ENCODE data around the gene RGS2. TPM values are rescaled to one million over a fixed set of nuclear protein-coding genes. Genes with fewer than 3 reads are reported as not detected.

RGS2 gene, protein sequence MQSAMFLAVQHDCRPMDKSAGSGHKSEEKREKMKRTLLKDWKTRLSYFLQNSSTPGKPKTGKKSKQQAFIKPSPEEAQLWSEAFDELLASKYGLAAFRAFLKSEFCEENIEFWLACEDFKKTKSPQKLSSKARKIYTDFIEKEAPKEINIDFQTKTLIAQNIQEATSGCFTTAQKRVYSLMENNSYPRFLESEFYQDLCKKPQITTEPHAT
- 15.3 TPM for polyA plus RNA-seq (2013, experiment 1 of 2)
- 15.3 TPM for polyA plus RNA-seq (2013, experiment 2 of 2)

- Histone ChIP-seq H3K36me3 (replicated peaks in 1 of 2; ENCODE audit: control insufficient read depth in 2 of 2, insufficient read depth in 2 of 2, low read length in 2 of 2) (peaks cover 0 to 19% of the 10 kb centered on the region in 2 donors), H3K9me3 (replicated peaks in 1 of 2; ENCODE audit: control insufficient read depth in 2 of 2, insufficient read depth in 1 of 2, low read depth in 1 of 2, low read length in 2 of 2) (no peaks in the 10 kb centered on the region), H3K9ac (ENCODE audit: low read depth, low read length, poor library complexity) (peak within 1 kb of the TSS; percentile 93), H3K27me3 (ENCODE audit: control insufficient read depth in 3 of 3, insufficient read depth in 3 of 3, low read depth in 1 of 3, low read length in 3 of 3) (peaks cover 0 to 3% (median 0%) of the 10 kb centered on the region in 3 experiments), H3K23ac (ENCODE audit: low read depth, low read length, poor library complexity) (peak within 1 kb of the TSS; percentile 52), H3K18ac (ENCODE audit: low read length) (peak within 1 kb of the TSS; percentile 90), H2AFZ (ENCODE audit: low read length) (peak within 1 kb of the TSS; percentile 93), H2BK5ac (ENCODE audit: low read length) (no peak within 1 kb of the TSS), H3K4me2 (ENCODE audit: insufficient read depth, low read length, poor library complexity, severe bottlenecking) (peak within 1 kb of the TSS; percentile 70), H2AK5ac (ENCODE audit: low read depth, low read length) (no peak within 1 kb of the TSS), H2BK15ac (ENCODE audit: low read length) (no peak within 1 kb of the TSS), H3K4me1 (ENCODE audit: control insufficient read depth in 2 of 2, insufficient read depth in 1 of 2, low read depth in 1 of 2, low read length in 2 of 2) (peaks cover 1 to 2% of the 10 kb centered on the region in 2 donors), H3K79me1 (ENCODE audit: low read depth, low read length) (no peaks in the 10 kb centered on the region), H4K8ac (ENCODE audit: low read depth, low read length) (no peak within 1 kb of the TSS), H2BK120ac (ENCODE audit: low read depth, low read length) (no peak within 1 kb of the TSS), H3K27ac (replicated peaks; ENCODE audit: low read length) (peak within 1 kb of the TSS; percentile 75), H3K4me3 (ENCODE audit: low read length in 2 of 2) (peak within 1 kb of the TSS; percentile 91 to 98), H4K91ac (ENCODE audit: low read depth, low read length, poor library complexity) (no peak within 1 kb of the TSS), H3K4ac (ENCODE audit: low read length) (peak within 1 kb of the TSS; percentile 44), H2BK12ac (ENCODE audit: low read length) (no peak within 1 kb of the TSS), H3K14ac (ENCODE audit: low read length) (no peak within 1 kb of the TSS)
- WGBS, 2 donors (ENCODE audit: extremely low coverage in 2 of 2, insufficient read length in 2 of 2, insufficient replicate concordance in 1 of 2) = no CpG with 5 or more reads among the region's 72 CpGs
- DNase-seq (ENCODE audit: low spot score) = peak; percentile 91
Observed at GRCh38 chr1:192808518-192809306, at the start of gene RGS2. RGS2 (plus strand) TSS chr1:192809039; CDS start chr1:192809072, 33 bp downstream.

GRCh38 chr1:192759104-192759503 is 49.7 kb upstream of the RGS2 start:
- WGBS, 2 donors (ENCODE audit: extremely low coverage in 2 of 2, insufficient read length in 2 of 2, insufficient replicate concordance in 1 of 2) = no CpG with 5 or more reads among the region's 1 CpG
- Histone ChIP-seq H3K4ac (ENCODE audit: low read length) (no peak overlapping the region), H3K23ac (ENCODE audit: low read depth, low read length, poor library complexity) (no peak overlapping the region), H3K27me3 (ENCODE audit: control insufficient read depth in 3 of 3, insufficient read depth in 3 of 3, low read depth in 1 of 3, low read length in 3 of 3) (no peaks in the 10 kb centered on the region), H4K91ac (ENCODE audit: low read depth, low read length, poor library complexity) (no peak overlapping the region), H3K14ac (ENCODE audit: low read length) (no peak overlapping the region), H3K4me3 (ENCODE audit: low read length in 2 of 2) (no peak overlapping the region), H3K18ac (ENCODE audit: low read length) (no peak overlapping the region), H3K9ac (ENCODE audit: low read depth, low read length, poor library complexity) (no peak overlapping the region), H3K4me2 (ENCODE audit: insufficient read depth, low read length, poor library complexity, severe bottlenecking) (no peak overlapping the region), H2AFZ (ENCODE audit: low read length) (no peak overlapping the region), H2BK12ac (ENCODE audit: low read length) (no peak overlapping the region), H2AK5ac (ENCODE audit: low read depth, low read length) (no peak overlapping the region), H3K4me1 (ENCODE audit: control insufficient read depth in 2 of 2, insufficient read depth in 1 of 2, low read depth in 1 of 2, low read length in 2 of 2) (no peaks in the 10 kb centered on the region), H3K27ac (replicated peaks; ENCODE audit: low read length) (no peak overlapping the region), H3K36me3 (replicated peaks in 1 of 2; ENCODE audit: control insufficient read depth in 2 of 2, insufficient read depth in 2 of 2, low read length in 2 of 2) (no peaks in the 10 kb centered on the region), H2BK120ac (ENCODE audit: low read depth, low read length) (no peak overlapping the region), H3K9me3 (replicated peaks in 1 of 2; ENCODE audit: control insufficient read depth in 2 of 2, insufficient read depth in 1 of 2, low read depth in 1 of 2, low read length in 2 of 2) (no peaks in the 10 kb centered on the region), H3K79me1 (ENCODE audit: low read depth, low read length) (no peaks in the 10 kb centered on the region), H2BK15ac (ENCODE audit: low read length) (no peak overlapping the region), H2BK5ac (ENCODE audit: low read length) (no peak overlapping the region), H4K8ac (ENCODE audit: low read depth, low read length) (no peak overlapping the region)
- no peak for DNase-seq (ENCODE audit: low spot score)

GRCh38 chr1:192762265-192762664 is 46.6 kb upstream of the RGS2 start:
- Histone ChIP-seq H3K79me1 (ENCODE audit: low read depth, low read length) (no peaks in the 10 kb centered on the region), H3K4me3 (ENCODE audit: low read length in 2 of 2) (no peak overlapping the region), H4K91ac (ENCODE audit: low read depth, low read length, poor library complexity) (no peak overlapping the region), H2AFZ (ENCODE audit: low read length) (peak overlapping the region; percentile 37), H3K36me3 (replicated peaks in 1 of 2; ENCODE audit: control insufficient read depth in 2 of 2, insufficient read depth in 2 of 2, low read length in 2 of 2) (no peaks in the 10 kb centered on the region), H4K8ac (ENCODE audit: low read depth, low read length) (no peak overlapping the region), H3K9ac (ENCODE audit: low read depth, low read length, poor library complexity) (no peak overlapping the region), H3K14ac (ENCODE audit: low read length) (no peak overlapping the region), H2BK120ac (ENCODE audit: low read depth, low read length) (no peak overlapping the region), H3K4me2 (ENCODE audit: insufficient read depth, low read length, poor library complexity, severe bottlenecking) (no peak overlapping the region), H3K18ac (ENCODE audit: low read length) (no peak overlapping the region), H3K9me3 (replicated peaks in 1 of 2; ENCODE audit: control insufficient read depth in 2 of 2, insufficient read depth in 1 of 2, low read depth in 1 of 2, low read length in 2 of 2) (no peaks in the 10 kb centered on the region), H2BK15ac (ENCODE audit: low read length) (no peak overlapping the region), H2BK12ac (ENCODE audit: low read length) (no peak overlapping the region), H2AK5ac (ENCODE audit: low read depth, low read length) (no peak overlapping the region), H3K27me3 (ENCODE audit: control insufficient read depth in 3 of 3, insufficient read depth in 3 of 3, low read depth in 1 of 3, low read length in 3 of 3) (no peaks in the 10 kb centered on the region), H3K27ac (replicated peaks; ENCODE audit: low read length) (no peak overlapping the region), H2BK5ac (ENCODE audit: low read length) (no peak overlapping the region), H3K23ac (ENCODE audit: low read depth, low read length, poor library complexity) (no peak overlapping the region), H3K4ac (ENCODE audit: low read length) (no peak overlapping the region), H3K4me1 (ENCODE audit: control insufficient read depth in 2 of 2, insufficient read depth in 1 of 2, low read depth in 1 of 2, low read length in 2 of 2) (peaks cover 0 to 4% of the 10 kb centered on the region in 2 donors)
- DNase-seq (ENCODE audit: low spot score) = no peak
- no CpG with 5 or more reads among the region's 4 CpGs for WGBS, 2 donors (ENCODE audit: extremely low coverage in 2 of 2, insufficient read length in 2 of 2, insufficient replicate concordance in 1 of 2)

DNA sequence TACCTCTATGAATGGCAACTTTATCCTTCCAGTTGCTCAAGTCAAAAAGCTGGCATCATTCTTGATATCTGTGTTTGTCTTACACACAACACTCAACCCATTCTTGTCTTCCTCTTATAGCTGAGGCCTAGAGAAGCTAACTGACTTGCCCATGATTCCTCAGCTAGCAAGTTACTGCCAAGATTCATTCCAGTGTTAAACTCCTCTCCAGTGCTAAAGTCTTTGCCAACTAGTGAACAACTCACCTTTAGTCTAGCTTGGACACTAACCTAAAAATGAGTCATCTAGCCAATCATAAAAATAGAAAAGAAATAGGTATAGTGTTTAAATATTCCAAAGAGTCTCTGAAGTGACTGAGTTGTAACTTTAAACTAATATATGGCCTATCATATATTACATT is 45.6 kb upstream of the RGS2 start:
- no peak overlapping the region for H4K8ac ChIP-seq (ENCODE audit: low read depth, low read length)
- no peak overlapping the region for H3K4me3 ChIP-seq (ENCODE audit: low read length in 2 of 2)
- H3K27ac ChIP-seq (replicated peaks; ENCODE audit: low read length) = no peak overlapping the region
- H3K9ac ChIP-seq (ENCODE audit: low read depth, low read length, poor library complexity) = no peak overlapping the region
- H2BK5ac ChIP-seq (ENCODE audit: low read length) = no peak overlapping the region
- H2AK5ac ChIP-seq (ENCODE audit: low read depth, low read length) = no peak overlapping the region
- no peak overlapping the region for H3K4ac ChIP-seq (ENCODE audit: low read length)
- no peak overlapping the region for H2BK120ac ChIP-seq (ENCODE audit: low read depth, low read length)
- peaks cover 0 to 4% of the 10 kb centered on the region in 2 donors for H3K4me1 ChIP-seq (ENCODE audit: control insufficient read depth in 2 of 2, insufficient read depth in 1 of 2, low read depth in 1 of 2, low read length in 2 of 2)
- no peaks in the 10 kb centered on the region for H3K27me3 ChIP-seq (ENCODE audit: control insufficient read depth in 3 of 3, insufficient read depth in 3 of 3, low read depth in 1 of 3, low read length in 3 of 3)
- H2BK12ac ChIP-seq (ENCODE audit: low read length) = no peak overlapping the region
- no peak overlapping the region for H3K4me2 ChIP-seq (ENCODE audit: insufficient read depth, low read length, poor library complexity, severe bottlenecking)
- no peak overlapping the region for H3K14ac ChIP-seq (ENCODE audit: low read length)
- H3K9me3 ChIP-seq (replicated peaks in 1 of 2; ENCODE audit: control insufficient read depth in 2 of 2, insufficient read depth in 1 of 2, low read depth in 1 of 2, low read length in 2 of 2) = no peaks in the 10 kb centered on the region
- H3K18ac ChIP-seq (ENCODE audit: low read length) = no peak overlapping the region
- no peaks in the 10 kb centered on the region for H3K79me1 ChIP-seq (ENCODE audit: low read depth, low read length)
- H3K23ac ChIP-seq (ENCODE audit: low read depth, low read length, poor library complexity) = no peak overlapping the region
- H3K36me3 ChIP-seq (replicated peaks in 1 of 2; ENCODE audit: control insufficient read depth in 2 of 2, insufficient read depth in 2 of 2, low read length in 2 of 2) = no peaks in the 10 kb centered on the region
- no peak overlapping the region for H2BK15ac ChIP-seq (ENCODE audit: low read length)
- no peak overlapping the region for H4K91ac ChIP-seq (ENCODE audit: low read depth, low read length, poor library complexity)
- no peak overlapping the region for H2AFZ ChIP-seq (ENCODE audit: low read length)
- DNase-seq (ENCODE audit: low spot score) = no peak

All from neuronal stem cell (in vitro differentiated cells).